HEK293T (cell line): Measurements from ENCODE around the gene LAIR2.

Experiments used
- ARNT ChIP-seq: fragments of 450-650 bp; IDR thresholded peaks from 2 replicates; pipeline ENCODE4 v1.6.1; 2017; ENCODE audit warnings: mild to moderate bottlenecking
- FOXM1 ChIP-seq: fragments of 450-650 bp; IDR thresholded peaks from 2 replicates; pipeline ENCODE4 v1.6.1; 2017; ENCODE audit warnings: mild to moderate bottlenecking, borderline replicate concordance
- HDGF ChIP-seq: fragments of 450-650 bp; IDR thresholded peaks from 2 replicates; pipeline ENCODE4 v1.6.1; 2017; ENCODE audit warnings: antibody characterized with exemption, borderline replicate concordance
- L3MBTL2 ChIP-seq: fragments of 450-650 bp; conservative IDR thresholded peaks from 2 replicates; pipeline ENCODE4 v1.6.1; 2016; ENCODE audit warnings: mild to moderate bottlenecking

DNA sequence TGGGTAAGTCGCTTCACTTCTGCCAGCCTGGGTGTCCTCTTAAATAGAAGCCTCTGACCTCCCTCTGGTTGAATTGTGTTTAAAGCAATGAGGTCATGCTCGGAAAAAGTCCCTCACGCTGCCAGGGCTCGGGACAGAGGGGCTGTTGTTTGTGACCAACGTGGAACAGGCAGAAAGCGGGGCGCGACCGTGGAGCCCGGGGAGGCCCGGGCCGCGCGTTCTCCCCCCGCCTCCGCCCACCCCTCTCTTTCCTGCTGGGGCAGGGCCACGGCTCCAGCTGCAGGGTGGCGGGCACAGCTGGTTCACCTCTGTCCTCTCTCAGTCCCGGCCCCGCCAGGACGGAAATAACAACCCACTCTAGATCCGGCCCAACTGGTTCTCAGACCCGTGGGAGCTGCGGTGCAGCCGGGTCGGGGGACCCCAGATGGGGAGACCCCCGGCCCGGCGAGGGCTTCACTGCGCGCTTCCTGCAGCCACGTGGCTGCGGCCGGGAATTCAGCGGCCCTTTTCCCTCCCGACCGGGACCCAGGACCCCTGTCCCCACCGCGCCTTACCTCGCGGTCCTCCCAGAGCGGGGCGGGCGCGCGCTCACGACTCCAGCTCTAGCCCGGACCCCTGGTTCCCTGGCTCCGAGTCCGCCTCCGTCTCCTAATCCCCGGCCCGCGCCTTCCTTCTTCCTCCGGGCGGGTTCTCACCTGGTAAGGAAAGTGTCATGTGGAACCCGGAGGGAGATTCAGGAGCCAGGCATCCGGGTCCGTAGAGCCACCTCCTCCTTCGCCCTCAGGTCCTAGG is 31.4 kb upstream of the LAIR2 start:
- TF ChIP-seq L3MBTL2: no peak
- TF ChIP-seq FOXM1: no peak
- no peak for TF ChIP-seq HDGF
- no peak for TF ChIP-seq ARNT
